Measurements from ENCODE around the gene MITF.
A peak's percentile ranks its signal among the peaks of the same experiment; 100 is the strongest.
"Not testable (repeated sequence)": the region's sequence is repeated elsewhere in the genome, so short reads cannot be mapped to it uniquely, and the experiment has no call there.

The MITF gene

GRCh38 chr3:69879051-69879450 is 139.8 kb downstream of the MITF start:
- no peak for DNase-seq

GRCh38 chr3:69880069-69880640 is 140.9 kb downstream of the MITF start:
- no peak for DNase-seq

GRCh38 chr3:69881051-69881450 is 141.8 kb downstream of the MITF start:
- no peak for DNase-seq

- DNase-seq = no peak
These were observed 142.6 kb downstream of the MITF start for GRCh38 chr3:69881756-69882428.

GRCh38 chr3:69882560-69882959 is 143.3 kb downstream of the MITF start:
- no peak for DNase-seq

GRCh38 chr3:69888040-69888942 is 149.0 kb downstream of the MITF start:
- no peak for DNase-seq

GRCh38 chr3:69888943-69889315 is 149.7 kb downstream of the MITF start:
- no peak for DNase-seq

GRCh38 chr3:69890084-69890483 is 150.8 kb downstream of the MITF start:
- DNase-seq = no peak

GRCh38 chr3:69890691-69891090 is 151.4 kb downstream of the MITF start:
- DNase-seq = no peak

GRCh38 chr3:69892706-69893105 is 153.4 kb downstream of the MITF start:
- DNase-seq = no peak

GRCh38 chr3:69893274-69893673 is 154.0 kb downstream of the MITF start:
- no peak for DNase-seq

- no peak for DNase-seq
These were observed 156.8 kb downstream of the MITF start for GRCh38 chr3:69896095-69896494.

- no peak for DNase-seq
These were observed 161.1 kb downstream of the MITF start for GRCh38 chr3:69900331-69900730.

- no peak for DNase-seq
These were observed 162.5 kb downstream of the MITF start for GRCh38 chr3:69901802-69902201.

GRCh38 chr3:69902386-69902785 is 163.1 kb downstream of the MITF start:
- DNase-seq = no peak

- no peak for DNase-seq
These were observed 167.2 kb downstream of the MITF start for GRCh38 chr3:69906351-69906966.

- no peak for DNase-seq
These were observed 168.3 kb downstream of the MITF start for GRCh38 chr3:69907554-69907953.

- not testable (repeated sequence) for DNase-seq
These were observed 170.6 kb downstream of the MITF start for GRCh38 chr3:69909859-69910258.

- DNase-seq = no peak
These were observed 174.2 kb downstream of the MITF start for GRCh38 chr3:69913422-69913821.

- DNase-seq = no peak
These were observed 175.1 kb downstream of the MITF start for GRCh38 chr3:69914395-69914794.

GRCh38 chr3:69915726-69916125 is 176.5 kb downstream of the MITF start:
- no peak for DNase-seq

GRCh38 chr3:69920009-69920408 is 180.7 kb downstream of the MITF start:
- peak in 2 of 14 donors; percentile 22 to 30 for DNase-seq

- no peak for DNase-seq
These were observed 182.4 kb downstream of the MITF start for GRCh38 chr3:69921651-69922050.
